LNCAP (cell line): ENCODE measurements around the gene CDS1.

Experiments
- TF ChIP-seq, protein P1 (sequence below): fragments of 450-650 bp; IDR thresholded peaks from 2 replicates; pipeline ENCODE4 v1.5.1; 2017; ENCODE audit warnings: mild to moderate bottlenecking

Gene CDS1

DNA sequence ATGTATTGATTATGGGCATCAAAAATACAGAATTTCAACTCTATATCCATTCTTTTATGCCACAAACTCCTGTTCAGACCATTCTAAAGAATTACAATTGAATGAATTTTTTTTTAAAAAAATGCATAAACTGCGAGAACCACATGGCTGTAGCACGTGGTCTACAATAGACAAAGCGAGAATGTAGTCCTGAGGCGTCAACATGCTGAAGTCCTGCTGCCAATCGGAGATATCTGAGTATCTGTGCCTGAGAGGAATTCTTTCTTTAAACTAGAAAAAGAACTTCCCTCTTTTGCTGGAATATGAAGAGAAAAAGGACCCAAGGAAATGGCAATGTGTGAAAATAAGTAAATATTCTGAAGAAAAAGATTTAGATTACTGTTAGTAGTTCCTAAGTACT, 105.7 kb downstream of the CDS1 start:
- TF ChIP-seq, protein P1, sequence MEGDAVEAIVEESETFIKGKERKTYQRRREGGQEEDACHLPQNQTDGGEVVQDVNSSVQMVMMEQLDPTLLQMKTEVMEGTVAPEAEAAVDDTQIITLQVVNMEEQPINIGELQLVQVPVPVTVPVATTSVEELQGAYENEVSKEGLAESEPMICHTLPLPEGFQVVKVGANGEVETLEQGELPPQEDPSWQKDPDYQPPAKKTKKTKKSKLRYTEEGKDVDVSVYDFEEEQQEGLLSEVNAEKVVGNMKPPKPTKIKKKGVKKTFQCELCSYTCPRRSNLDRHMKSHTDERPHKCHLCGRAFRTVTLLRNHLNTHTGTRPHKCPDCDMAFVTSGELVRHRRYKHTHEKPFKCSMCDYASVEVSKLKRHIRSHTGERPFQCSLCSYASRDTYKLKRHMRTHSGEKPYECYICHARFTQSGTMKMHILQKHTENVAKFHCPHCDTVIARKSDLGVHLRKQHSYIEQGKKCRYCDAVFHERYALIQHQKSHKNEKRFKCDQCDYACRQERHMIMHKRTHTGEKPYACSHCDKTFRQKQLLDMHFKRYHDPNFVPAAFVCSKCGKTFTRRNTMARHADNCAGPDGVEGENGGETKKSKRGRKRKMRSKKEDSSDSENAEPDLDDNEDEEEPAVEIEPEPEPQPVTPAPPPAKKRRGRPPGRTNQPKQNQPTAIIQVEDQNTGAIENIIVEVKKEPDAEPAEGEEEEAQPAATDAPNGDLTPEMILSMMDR, result no peak

DNA sequence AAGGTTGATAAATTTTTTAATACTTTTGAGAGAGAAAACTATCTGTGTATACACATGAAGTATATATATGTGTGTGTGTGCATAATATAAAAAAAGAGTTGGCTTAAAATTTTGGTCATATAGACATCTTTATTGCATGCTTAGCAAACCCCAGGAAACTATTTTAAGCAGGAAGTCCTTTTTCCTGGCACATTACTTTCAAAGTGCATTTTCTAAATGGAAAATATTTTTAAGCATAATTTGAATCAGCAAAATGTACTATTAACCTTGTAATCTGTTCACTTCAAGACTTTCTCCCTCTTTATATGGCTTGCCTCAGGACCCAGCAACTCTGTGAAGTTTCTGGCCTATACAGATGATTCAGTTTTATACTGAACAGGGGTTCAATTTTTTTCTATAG, 106.3 kb downstream of the CDS1 start:
- TF ChIP-seq, protein P1, result no peak

DNA sequence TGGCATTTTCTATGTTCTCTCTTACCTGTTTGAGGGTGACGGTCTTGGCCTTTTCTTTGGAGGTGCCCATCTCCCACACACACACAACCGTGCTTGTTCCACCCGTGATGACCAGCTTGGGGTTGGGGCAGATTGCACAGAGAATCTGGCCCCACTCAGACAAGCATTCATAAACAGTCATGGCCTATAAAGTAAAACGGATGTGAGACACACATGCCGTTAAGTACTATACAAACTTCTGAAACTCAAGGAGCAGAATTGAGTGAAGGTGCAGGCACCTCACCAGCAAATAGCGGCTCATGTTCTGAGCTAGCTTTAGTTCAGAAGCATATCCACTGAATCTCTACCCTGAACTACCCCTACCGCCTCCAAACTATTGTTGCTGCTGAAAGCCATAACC, 107.6 kb downstream of the CDS1 start:
- TF ChIP-seq, protein P1, result no peak

DNA sequence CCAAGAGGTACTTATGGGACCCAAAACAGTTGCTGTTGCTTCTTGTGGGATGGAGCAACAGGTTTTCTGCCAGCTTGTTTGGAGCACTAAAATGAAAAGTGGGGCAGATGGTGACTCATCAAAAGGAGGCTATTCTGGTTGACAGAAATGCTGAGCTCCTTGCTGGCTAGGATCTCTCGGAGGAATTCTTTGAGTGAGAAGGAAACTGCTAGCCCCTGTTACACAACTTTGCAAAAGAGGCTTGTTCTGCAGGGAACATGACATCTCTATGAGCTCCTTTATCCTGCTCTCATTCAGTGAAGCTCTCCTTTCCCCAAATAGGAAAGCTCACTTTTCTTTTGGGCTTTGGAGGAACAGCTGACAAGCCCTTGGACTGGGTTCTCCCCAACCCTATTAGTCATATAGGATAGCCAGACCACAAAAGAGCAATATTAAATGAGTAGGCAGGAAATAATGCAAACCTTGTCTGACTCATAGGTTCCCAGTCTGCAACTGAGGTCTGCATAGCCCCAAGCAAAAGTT, 108.3 kb downstream of the CDS1 start:
- TF ChIP-seq, protein P1, result no peak

DNA sequence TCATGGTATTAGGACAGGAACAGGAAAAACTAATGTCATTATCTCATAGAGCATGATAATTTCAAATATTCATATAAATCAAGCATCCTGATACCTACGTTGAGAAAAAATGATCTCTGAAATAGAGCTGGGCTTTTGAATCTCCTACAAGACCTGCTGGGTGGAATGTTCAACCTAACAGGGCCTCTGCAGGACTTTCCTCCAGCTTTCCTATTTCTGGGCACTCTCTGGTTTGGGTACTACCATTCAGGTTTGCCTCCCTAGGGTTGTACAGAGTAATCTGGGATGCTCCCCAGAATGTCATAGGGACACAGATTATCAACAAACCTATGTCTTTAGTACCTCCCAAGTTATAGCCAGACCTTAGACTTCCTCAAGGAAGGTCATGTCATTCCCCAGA, 108.9 kb downstream of the CDS1 start:
- TF ChIP-seq, protein P1, result no peak

DNA sequence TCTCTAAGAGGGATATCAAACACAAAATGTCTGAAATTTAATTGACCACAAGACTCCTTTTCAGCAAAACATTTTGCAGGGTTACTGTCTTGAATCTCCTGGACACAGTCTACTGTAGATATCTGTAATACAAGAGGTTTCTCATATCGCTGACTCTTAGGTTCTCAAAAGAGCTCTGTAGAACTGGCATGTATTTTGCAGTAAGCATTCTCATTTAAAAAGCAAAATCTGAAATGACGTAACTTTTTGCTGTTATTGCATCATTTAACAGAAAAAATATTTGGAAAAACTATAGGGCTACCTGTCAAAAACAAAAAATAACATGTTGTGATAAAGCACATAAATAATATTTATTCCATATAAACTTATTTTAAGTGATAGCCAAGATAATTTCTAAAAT, 114.2 kb downstream of the CDS1 start:
- TF ChIP-seq, protein P1, result no peak

DNA sequence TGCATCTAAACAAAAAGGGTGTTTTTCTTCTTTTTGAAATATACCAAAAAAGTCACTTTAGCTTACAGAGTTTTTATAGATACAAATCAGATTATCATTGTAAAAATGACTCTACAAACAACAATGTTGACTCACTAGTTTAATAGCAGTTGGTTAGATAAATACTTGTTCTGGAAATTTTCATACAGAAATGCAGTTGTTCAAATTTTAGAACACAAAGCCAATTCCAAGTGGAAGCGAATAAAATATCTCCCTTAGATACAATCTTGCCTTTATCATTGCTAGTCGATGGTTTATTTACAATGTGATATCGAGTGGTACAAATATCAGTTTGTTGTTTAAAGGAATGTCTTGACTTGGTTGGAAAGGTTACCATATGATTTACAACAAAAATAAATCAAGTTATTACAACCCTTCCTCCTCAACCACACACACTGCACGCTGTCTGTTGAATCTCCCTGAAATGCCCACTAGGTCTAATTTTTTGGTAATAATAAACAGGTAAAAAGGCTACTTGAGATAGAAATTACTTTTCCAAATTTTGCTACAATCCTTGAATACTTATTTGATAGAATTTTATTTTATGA, 114.8 kb downstream of the CDS1 start:
- TF ChIP-seq, protein P1, result no peak
